Lower leg skin (tissue), 3 donors: ENCODE measurements around the gene EIF5AL1.

Experiments used
- POLR2A ChIP-seq, 2 donors: fragments of 450-650 bp; IDR thresholded peaks; one replicate each; pipeline ENCODE4 v1.6.1; 2016 to 2017; ENCODE audit warnings: antibody characterized with exemption in 2 of 2, mild to moderate bottlenecking in 1 of 2, moderate library complexity in 1 of 2
- TF ChIP-seq, protein P1 (sequence below), 3 donors: fragments of 450-650 bp; IDR thresholded peaks; one replicate each; pipeline ENCODE4 v1.5.1; 2016; ENCODE audit warnings: antibody characterized with exemption in 3 of 3, mild to moderate bottlenecking in 3 of 3, moderate library complexity in 2 of 3

- no peak for TF ChIP-seq POLR2A (IDR thresholded peaks at IDR 0.05)
- TF ChIP-seq, protein P1, sequence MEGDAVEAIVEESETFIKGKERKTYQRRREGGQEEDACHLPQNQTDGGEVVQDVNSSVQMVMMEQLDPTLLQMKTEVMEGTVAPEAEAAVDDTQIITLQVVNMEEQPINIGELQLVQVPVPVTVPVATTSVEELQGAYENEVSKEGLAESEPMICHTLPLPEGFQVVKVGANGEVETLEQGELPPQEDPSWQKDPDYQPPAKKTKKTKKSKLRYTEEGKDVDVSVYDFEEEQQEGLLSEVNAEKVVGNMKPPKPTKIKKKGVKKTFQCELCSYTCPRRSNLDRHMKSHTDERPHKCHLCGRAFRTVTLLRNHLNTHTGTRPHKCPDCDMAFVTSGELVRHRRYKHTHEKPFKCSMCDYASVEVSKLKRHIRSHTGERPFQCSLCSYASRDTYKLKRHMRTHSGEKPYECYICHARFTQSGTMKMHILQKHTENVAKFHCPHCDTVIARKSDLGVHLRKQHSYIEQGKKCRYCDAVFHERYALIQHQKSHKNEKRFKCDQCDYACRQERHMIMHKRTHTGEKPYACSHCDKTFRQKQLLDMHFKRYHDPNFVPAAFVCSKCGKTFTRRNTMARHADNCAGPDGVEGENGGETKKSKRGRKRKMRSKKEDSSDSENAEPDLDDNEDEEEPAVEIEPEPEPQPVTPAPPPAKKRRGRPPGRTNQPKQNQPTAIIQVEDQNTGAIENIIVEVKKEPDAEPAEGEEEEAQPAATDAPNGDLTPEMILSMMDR (IDR thresholded peaks at IDR 0.05), result no peak
Observed at GRCh38 chr10:79502561-79503309, 9.6 kb upstream of the EIF5AL1 start.
